Dendritic cell treated with granulocyte-macrophage colony-stimulating factor and Interleukin-4, amounts not matched to agents 40 ng/mL and 50 ng/mL, for 4 days (primary cell): ENCODE data around the gene YJEFN3.

Experiments
- H3K27ac Mint-ChIP-seq: one replicate; pipeline ENCODE4 v1.8.0; 2022; ENCODE audit warnings: mild to moderate bottlenecking, mixed read lengths
- H3K27me3 Mint-ChIP-seq: one replicate; pipeline ENCODE4 v1.8.0; 2022; ENCODE audit warnings: mild to moderate bottlenecking, mixed read lengths
- H3K36me3 Mint-ChIP-seq: one replicate; pipeline ENCODE4 v1.8.0; 2022; ENCODE audit warnings: low read depth, mixed read lengths
- H3K4me1 Mint-ChIP-seq: one replicate; pipeline ENCODE4 v1.8.0; 2022; ENCODE audit warnings: low read depth, mixed read lengths
- H3K4me3 Mint-ChIP-seq: one replicate; pipeline ENCODE4 v1.8.0; 2022; ENCODE audit warnings: mild to moderate bottlenecking, moderate library complexity, mixed read lengths
- H3K9me3 Mint-ChIP-seq: one replicate; pipeline ENCODE4 v1.8.0; 2022; ENCODE audit warnings: mixed read lengths
- intact Hi-C: fragments of 100-400 bp; cut with micrococcal nuclease; formaldehyde crosslinking; loops from one replicate; pipeline ENCODE4 v1.15.0; 2022

The YJEFN3 gene

DNA sequence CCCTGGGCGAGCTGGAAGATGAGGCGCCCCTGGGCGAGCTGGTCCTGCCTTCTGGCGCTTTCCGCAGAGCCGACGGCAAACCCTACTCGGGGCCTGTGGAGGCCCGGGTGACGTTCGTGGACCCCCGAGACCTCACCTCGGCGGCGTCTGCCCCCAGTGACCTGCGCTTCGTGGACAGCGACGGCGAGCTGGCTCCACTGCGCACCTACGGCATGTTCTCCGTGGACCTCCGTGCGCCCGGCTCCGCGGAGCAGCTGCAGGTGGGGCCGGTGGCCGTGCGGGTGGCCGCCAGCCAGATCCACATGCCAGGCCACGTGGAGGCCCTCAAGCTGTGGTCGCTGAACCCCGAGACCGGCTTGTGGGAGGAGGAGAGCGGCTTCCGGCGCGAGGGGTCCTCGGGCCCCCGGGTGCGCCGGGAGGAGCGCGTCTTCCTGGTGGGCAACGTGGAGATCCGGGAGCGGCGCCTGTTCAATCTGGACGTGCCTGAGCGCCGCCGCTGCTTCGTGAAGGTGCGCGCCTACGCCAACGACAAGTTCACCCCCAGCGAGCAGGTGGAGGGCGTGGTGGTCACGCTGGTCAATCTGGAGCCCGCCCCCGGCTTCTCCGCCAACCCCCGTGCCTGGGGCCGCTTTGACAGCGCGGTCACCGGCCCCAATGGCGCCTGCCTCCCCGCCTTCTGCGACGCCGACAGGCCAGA lies 15.7 kb downstream of the YJEFN3 start:
- intact Hi-C loops = no loop called here
- Mint-ChIP-seq H3K4me1 (peaks cover 35% of the 10 kb centered on the region), H3K36me3 (no peaks in the 10 kb centered on the region), H3K9me3 (no peaks in the 10 kb centered on the region), H3K4me3 (no peak overlapping the region), H3K27me3 (peaks cover 32% of the 10 kb centered on the region), H3K27ac (no peak overlapping the region)

DNA sequence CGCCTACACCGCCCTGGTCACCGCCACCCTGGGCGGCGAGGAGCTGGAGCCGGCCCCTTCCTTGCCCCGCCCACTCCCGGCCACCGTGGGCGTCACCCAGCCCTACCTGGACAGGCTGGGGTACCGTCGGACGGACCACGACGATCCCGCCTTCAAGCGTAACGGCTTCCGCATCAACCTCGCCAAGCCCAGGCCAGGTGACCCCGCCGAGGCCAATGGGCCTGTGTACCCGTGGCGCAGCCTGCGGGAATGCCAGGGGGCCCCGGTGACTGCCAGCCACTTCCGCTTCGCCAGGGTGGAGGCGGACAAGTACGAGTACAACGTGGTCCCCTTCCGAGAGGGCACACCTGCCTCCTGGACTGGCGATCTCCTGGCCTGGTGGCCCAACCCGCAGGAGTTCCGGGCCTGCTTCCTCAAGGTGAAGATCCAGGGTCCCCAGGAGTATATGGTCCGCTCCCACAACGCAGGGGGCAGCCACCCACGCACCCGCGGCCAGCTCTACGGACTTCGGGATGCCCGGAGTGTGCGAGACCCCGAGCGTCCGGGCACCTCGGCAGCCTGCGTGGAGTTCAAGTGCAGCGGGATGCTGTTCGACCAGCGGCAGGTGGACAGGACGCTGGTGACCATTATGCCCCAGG lies 16.4 kb downstream of the YJEFN3 start:
- H3K4me3 Mint-ChIP-seq = no peak overlapping the region
- intact Hi-C loops = no loop called here
- no peaks in the 10 kb centered on the region for H3K9me3 Mint-ChIP-seq
- no peak overlapping the region for H3K27ac Mint-ChIP-seq
- H3K36me3 Mint-ChIP-seq = no peaks in the 10 kb centered on the region
- H3K27me3 Mint-ChIP-seq = peaks cover 27% of the 10 kb centered on the region
- peaks cover 38% of the 10 kb centered on the region for H3K4me1 Mint-ChIP-seq

DNA sequence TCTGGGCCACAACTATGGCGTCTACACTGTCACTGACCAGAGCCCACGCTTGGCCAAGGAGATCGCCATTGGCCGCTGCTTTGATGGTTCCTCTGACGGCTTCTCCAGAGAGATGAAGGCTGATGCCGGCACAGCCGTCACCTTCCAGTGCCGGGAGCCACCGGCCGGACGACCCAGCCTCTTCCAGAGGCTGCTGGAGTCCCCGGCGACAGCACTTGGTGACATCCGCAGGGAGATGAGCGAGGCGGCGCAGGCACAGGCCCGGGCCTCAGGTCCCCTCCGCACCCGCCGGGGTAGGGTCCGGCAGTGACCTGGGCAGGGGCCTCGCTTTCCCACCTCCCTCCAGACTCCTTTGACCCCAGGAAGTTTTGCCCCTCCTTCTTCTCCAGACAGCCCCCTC lies 17.0 kb downstream of the YJEFN3 start:
- peaks cover 22% of the 10 kb centered on the region for H3K27me3 Mint-ChIP-seq
- intact Hi-C loops = no loop called here
- no peaks in the 10 kb centered on the region for H3K9me3 Mint-ChIP-seq
- peaks cover 34% of the 10 kb centered on the region for H3K4me1 Mint-ChIP-seq
- no peak overlapping the region for H3K4me3 Mint-ChIP-seq
- H3K27ac Mint-ChIP-seq = no peak overlapping the region
- no peaks in the 10 kb centered on the region for H3K36me3 Mint-ChIP-seq

DNA sequence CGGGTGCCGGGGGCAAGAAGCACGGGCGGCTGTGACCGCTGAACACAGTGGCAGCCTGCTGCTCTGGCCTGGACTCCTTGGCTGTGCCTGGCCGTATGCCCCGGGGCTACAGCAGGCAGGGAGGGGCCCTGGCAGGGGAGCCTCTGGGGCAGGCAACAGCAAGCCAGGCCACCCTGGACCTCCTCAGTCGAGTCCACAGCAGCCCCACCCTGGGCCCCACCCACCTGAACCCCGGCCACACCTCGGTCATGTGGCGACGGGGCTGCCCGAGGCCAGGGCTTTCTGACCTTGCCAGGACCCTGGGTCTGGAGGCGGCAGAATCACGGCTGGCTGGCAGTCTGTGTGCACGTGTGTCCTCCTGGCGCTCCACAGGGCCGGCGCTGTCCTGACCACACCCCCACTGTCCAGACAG lies 18.0 kb downstream of the YJEFN3 start:
- no peak overlapping the region for H3K27ac Mint-ChIP-seq
- H3K9me3 Mint-ChIP-seq = no peaks in the 10 kb centered on the region
- H3K27me3 Mint-ChIP-seq = peaks cover 14% of the 10 kb centered on the region
- H3K36me3 Mint-ChIP-seq = no peaks in the 10 kb centered on the region
- peaks cover 27% of the 10 kb centered on the region for H3K4me1 Mint-ChIP-seq
- no peak overlapping the region for H3K4me3 Mint-ChIP-seq
- intact Hi-C loops = no loop called here

DNA sequence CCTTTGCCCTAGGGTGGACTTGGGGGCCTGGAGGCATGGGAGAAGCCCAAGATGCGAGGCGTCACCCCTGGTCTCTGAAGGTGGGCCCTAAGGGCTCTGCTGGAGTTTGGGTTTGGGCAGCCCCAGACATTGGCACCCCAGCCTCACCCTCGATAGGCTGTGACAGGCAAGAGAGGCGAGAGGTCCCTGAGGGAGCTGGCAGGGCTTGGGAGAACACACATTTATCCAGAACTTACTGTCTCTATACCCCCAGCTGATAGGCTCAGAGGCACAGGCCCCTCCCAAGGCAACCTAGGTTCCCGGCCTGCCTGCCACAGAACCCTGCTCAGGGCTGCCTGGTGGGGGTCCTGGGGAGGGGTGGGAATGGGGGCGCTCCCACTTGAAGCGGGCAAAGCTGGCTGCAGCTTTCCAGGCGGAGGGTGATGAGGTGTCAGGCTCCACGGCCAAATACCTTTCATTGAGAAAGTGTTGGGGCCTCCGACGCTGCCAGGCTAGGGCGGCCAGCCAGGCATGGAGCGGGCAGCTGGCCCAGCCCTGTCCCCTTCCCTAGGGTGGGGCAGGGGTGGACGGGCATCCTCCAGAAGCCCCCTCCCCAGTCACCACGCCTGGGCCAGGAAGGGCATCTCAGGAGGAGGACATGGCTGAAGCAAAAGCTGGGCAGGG lies 19.1 kb downstream of the YJEFN3 start:
- H3K9me3 Mint-ChIP-seq = no peaks in the 10 kb centered on the region
- H3K4me3 Mint-ChIP-seq = no peak overlapping the region
- H3K4me1 Mint-ChIP-seq = peaks cover 16% of the 10 kb centered on the region
- no peak overlapping the region for H3K27ac Mint-ChIP-seq
- intact Hi-C loops = no loop called here
- no peaks in the 10 kb centered on the region for H3K36me3 Mint-ChIP-seq
- H3K27me3 Mint-ChIP-seq = peaks cover 9% of the 10 kb centered on the region

DNA sequence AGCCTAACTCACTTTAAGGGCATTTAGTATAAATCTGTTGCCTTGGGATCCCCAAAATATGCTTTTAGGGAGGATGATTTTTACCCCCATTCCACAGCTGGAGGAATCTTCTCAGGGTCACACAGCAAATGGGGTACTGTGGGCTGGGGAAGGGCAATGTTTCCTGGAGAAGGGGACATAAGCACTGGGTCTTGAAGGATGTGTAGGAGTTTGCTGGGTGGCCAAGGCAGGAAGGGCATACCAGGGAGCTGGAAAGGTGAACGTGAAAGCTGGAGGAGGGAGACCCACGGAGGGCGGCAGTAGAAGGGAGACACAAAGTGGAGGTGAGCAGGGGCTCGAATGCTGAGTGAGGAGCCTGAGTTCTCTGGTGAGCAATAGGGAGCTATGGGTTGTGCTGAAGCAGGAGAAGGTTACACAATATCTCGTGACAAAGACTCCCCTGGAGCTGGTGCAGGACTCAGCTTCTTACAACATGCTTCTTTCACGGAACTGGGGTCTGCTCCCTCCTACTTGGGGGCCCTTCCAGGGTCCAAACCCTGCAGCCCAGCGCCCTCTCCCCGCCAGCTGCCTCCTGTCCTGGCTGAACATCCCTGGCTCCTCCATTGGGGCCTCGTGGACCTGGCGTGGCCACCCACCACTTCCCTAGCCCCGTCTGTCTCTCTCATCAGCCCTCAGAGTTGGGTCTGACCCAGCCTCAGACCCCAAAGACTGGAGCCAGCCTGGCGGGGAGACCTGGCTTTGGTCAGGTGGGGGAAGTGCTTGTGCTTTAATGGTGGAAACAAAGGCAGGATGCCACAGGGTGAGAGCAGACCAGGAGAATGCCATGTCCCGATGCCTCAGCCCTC lies 20.4 kb downstream of the YJEFN3 start:
- intact Hi-C loops = no loop called here
- Mint-ChIP-seq H3K27me3 (peaks cover 9% of the 10 kb centered on the region), H3K27ac (no peak overlapping the region), H3K4me3 (no peak overlapping the region), H3K36me3 (no peaks in the 10 kb centered on the region), H3K4me1 (peaks cover 9% of the 10 kb centered on the region), H3K9me3 (no peaks in the 10 kb centered on the region)

DNA sequence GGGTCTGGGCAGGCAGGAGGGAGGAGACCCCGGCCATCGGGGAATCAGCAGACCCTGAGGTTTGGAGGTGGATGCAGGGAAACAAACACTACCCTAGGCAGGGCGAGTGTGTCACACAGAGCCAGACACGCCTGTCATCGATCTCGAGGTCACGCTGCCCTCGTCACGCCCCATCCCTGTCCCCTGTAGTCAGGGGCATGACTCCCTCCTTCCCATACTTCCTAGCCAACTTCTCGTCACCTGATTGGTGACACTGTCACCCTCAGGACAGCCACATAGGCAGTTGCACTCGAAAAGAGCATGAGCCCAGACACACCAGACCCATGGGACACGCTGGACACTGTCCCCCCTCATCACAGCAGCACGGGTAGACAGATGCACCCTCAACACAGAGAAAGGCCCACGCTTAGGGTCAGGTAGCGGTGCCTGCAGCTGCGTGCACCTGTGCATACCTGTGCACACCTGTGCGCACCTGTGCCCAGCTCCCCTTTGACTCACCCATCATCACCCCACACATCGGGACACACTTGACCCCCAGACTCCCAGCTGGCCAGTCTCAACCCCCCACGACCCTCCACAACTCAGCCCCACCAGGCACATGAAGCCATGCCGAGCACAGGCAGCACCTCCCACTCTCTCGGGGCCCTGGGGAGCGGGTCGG lies 21.2 kb downstream of the YJEFN3 start:
- intact Hi-C loops = no loop called here
- no peaks in the 10 kb centered on the region for H3K36me3 Mint-ChIP-seq
- H3K9me3 Mint-ChIP-seq = no peaks in the 10 kb centered on the region
- peaks cover 9% of the 10 kb centered on the region for H3K27me3 Mint-ChIP-seq
- H3K4me1 Mint-ChIP-seq = peaks cover 9% of the 10 kb centered on the region
- no peak overlapping the region for H3K4me3 Mint-ChIP-seq
- H3K27ac Mint-ChIP-seq = no peak overlapping the region

DNA sequence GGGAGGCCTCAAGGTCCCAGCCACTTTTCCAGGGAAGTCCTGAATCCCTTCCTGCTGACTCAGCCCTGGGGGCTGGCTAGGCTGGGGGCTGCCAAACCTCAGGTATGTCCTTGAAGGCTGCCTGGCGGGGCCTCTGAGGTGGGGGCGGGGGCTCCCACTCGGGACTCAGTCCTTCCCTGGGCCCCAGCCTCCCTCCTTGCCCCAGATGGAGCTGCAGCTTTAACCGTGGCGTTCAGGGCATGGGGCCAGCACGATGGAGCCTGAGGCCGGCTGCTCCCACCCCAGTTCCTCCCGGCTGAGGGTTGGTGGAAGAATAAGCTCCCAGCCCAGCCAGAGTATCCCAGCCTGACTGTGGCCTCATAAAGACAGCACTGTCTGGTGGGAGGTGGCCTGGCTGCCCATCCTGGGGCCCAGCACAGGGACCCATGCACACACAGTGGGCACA lies 21.8 kb downstream of the YJEFN3 start:
- intact Hi-C loops = no loop called here
- H3K9me3 Mint-ChIP-seq = no peaks in the 10 kb centered on the region
- no peak overlapping the region for H3K27ac Mint-ChIP-seq
- H3K27me3 Mint-ChIP-seq = peaks cover 9% of the 10 kb centered on the region
- H3K4me1 Mint-ChIP-seq = peaks cover 9% of the 10 kb centered on the region
- H3K36me3 Mint-ChIP-seq = no peaks in the 10 kb centered on the region
- H3K4me3 Mint-ChIP-seq = no peak overlapping the region

DNA sequence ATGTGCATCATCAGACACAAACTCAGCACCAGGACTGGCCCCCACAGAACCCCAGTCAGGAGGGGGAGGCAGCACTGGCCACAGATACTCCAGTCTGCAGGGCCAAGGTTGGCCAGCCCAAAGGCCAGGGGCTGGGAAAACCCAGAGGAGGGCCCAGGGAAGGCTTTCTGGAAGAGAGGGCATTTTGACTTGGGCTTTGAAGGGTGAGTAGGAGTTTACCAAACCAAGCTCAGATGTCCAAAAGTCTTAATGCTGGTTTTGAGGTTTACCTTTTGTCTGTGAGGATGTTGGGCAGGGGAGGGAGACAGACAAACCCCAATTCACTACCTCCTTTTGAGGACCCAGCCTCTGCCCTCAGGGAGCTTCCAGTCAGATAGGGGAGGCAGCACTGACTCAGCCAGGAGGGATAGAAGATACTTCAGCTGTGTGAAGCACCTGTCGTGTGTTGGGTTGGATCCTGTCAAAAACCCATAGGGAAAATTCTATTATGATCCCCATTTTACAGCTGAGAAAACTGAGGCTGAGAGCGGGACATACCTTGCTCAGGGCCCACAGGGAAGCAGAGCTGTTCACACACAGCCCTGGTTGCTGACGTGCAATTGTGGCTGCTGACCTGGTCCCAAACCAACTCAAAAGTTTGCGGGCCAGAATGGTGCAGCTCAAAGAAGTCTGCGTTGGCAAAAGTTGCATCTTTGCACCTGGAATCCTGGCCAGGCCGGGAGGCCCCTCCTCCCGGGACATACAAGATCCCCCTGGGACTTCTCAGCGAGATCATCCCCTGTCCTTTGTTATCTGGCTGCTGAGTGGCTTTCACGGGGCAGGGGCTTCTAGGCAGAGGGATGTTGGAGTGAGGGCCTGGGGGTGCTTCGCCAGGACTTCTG lies 22.5 kb downstream of the YJEFN3 start:
- Mint-ChIP-seq H3K27ac (no peak overlapping the region), H3K27me3 (peaks cover 9% of the 10 kb centered on the region), H3K4me1 (peaks cover 9% of the 10 kb centered on the region), H3K36me3 (no peaks in the 10 kb centered on the region), H3K9me3 (no peaks in the 10 kb centered on the region), H3K4me3 (no peak overlapping the region)
- intact Hi-C loops = no loop called here

DNA sequence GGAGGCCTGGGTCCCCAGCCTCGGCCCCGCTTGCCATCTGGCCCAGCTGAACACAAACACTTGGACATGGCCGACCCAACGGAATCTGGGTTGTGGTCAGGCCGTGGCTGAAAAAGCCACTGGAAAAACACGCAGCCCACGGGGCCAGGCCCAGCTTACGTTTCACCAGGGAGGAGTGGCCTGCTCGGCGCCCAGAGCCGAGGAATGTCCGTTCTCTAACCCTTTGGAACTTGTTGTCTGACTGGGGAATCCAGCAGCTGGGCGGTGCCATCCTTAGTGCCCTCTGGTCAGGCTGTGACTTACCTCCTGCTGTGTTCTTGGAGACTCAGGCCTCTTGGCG lies 23.1 kb downstream of the YJEFN3 start:
- Mint-ChIP-seq H3K36me3 (no peaks in the 10 kb centered on the region), H3K27ac (no peak overlapping the region), H3K27me3 (peaks cover 9% of the 10 kb centered on the region), H3K4me1 (peaks cover 9% of the 10 kb centered on the region), H3K4me3 (no peak overlapping the region), H3K9me3 (no peaks in the 10 kb centered on the region)
- intact Hi-C loops = no loop called here

DNA sequence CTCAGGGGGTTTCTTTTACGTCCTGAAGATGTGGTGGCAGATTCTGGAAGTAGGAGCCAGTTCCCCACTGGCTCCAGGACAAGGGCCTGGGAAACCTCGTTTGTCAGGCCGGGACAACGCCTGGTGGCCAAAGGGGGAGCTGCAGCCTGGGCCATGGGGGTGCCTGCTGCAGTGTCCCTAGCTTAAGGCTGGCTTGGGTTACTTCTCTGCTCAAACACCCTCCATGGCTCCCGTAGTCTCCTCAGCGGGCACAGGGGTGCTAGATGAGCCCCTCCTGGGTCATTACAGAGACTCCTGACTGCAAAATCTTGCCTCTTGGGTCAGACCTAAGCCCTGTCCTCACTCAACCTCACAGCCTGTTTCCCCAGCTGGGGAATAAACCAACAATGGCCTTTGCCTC lies 24.1 kb downstream of the YJEFN3 start:
- intact Hi-C loops = no loop called here
- Mint-ChIP-seq H3K4me3 (no peak overlapping the region), H3K4me1 (peaks cover 9% of the 10 kb centered on the region), H3K9me3 (no peaks in the 10 kb centered on the region), H3K36me3 (no peaks in the 10 kb centered on the region), H3K27ac (no peak overlapping the region), H3K27me3 (peaks cover 9% of the 10 kb centered on the region)

DNA sequence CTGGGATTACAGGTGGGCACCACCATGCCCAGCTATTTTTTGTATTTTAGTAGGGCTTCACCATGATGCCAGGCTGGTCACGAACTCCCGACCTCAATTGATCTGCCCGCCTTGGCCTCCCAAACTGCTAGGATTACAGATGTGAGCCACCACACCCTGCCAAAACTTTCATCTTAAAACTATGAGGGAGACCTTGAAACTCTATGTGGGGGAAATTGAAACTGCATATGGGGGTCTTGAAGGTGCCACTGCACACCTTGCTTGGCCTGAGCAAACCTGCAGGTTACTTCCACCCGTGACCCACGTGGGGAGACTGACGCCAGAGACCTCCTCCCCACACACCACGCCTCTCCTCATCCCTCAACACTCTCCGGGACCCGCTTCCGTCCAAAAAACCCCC lies 25.0 kb downstream of the YJEFN3 start:
- Mint-ChIP-seq H3K27ac (no peak overlapping the region), H3K4me3 (no peak overlapping the region), H3K9me3 (no peaks in the 10 kb centered on the region), H3K36me3 (no peaks in the 10 kb centered on the region), H3K27me3 (peaks cover 5% of the 10 kb centered on the region), H3K4me1 (peaks cover 9% of the 10 kb centered on the region)
- intact Hi-C loops = no loop called here
